ENCODE measurements around the gene DLGAP1.
"Not testable (repeated sequence)": the region's sequence is repeated elsewhere in the genome, so short reads cannot be mapped to it uniquely, and the experiment has no call there.

The DLGAP1 gene

DNA sequence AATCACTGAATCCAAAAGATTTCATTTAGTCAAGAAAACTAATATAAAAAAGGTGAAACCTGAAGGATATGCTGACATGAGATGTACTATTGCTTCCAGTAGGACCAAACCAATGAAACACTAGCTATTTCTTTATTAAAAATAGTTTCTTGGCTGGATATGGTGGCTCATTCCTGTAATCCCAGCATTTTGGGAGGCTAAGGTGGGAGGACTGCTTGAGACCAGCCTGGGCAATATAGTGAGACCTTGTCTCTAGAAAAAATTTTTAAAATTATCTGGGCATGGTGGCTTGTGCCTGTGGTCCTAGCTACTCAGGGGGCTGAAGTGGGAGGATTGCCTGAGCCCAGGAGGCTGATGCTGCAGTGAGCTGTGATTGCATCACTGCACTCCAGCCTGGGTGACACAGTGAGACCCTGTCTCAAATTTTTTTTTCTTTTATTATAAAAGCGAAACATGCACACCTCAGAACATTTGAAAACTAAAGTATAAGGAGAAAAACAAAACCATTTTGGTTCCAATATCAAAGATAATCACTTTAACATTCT, 738.9 kb downstream of the DLGAP1 start:
- H3K27ac Mint-ChIP-seq: no peak overlapping the region
- peaks cover 6% of the 10 kb centered on the region for H3K27me3 Mint-ChIP-seq
- H3K36me3 Mint-ChIP-seq: no peaks in the 10 kb centered on the region
- peaks cover 8% of the 10 kb centered on the region for H3K4me1 Mint-ChIP-seq
- no peaks in the 10 kb centered on the region for H3K9me3 Mint-ChIP-seq
- H3K4me3 Mint-ChIP-seq: no peak overlapping the region

DNA sequence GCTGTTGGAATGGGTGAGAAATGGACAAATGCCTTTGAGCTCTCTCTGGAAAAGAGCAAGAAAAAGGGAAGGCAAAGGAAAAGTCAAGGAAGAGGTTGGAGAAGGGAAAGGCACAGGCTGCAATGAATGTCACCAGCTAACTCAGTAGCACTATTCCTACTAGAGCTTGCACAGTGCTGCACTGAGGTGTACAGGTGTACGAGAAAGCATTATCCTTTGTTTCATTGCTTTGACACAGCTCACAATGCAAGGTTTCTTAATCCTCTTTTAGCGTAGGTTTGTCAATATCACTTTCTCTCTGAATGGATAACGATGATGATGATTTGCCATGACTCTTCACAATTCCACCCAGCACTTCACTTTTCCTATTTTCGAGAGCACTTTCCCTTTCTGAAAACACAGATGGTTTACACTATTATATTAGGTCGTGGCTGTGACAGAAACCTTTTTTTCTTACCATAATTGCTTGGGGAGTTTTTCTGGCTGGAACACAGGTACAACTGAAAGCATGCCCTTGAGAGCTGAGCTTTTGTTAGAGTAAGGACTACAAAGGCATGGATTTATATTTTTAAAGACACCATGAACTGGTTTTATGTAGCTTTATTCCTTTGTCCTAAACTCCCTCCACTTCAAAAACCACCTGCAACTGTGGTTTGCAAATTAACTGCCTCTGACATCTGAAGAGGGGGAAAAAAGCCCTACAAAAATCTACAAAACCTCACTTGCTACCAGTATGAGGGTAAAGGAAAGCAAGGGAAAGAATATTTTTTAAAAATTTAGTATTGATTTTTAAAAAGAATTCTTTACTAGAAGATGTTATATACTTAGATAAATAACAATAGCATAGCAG, 739.7 kb downstream of the DLGAP1 start:
- Mint-ChIP-seq H3K27me3 (peaks cover 11% of the 10 kb centered on the region), H3K27ac (no peak overlapping the region), H3K36me3 (no peaks in the 10 kb centered on the region)

DNA sequence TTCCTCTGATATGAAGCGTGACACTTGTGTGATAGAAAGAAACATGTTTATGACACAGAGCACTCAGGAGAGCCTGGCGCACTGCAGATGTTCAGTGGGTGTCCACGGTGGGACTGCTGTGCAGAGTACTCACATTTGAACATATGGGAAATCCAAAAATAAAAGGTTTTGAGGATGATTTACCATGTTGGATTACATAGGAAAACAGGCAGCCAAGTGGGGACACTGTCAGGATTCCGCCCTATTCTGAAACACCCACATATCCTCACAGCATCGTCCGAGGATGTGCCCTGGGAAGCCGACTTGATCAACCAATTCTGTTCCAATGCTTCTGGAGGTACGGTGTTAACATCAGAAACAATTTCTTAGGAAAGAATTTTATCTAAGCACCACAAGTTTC, 741.4 kb downstream of the DLGAP1 start:
- H3K27ac Mint-ChIP-seq: no peak overlapping the region
- no peak overlapping the region for H3K4me3 Mint-ChIP-seq
- H3K9me3 Mint-ChIP-seq: no peaks in the 10 kb centered on the region
- peaks cover 11% of the 10 kb centered on the region for H3K27me3 Mint-ChIP-seq
- no peaks in the 10 kb centered on the region for H3K36me3 Mint-ChIP-seq
- peaks cover 8% of the 10 kb centered on the region for H3K4me1 Mint-ChIP-seq

More for the DNA sequence above, 739.7 kb downstream of the DLGAP1 start:
- Mint-ChIP-seq H3K4me1 (peaks cover 8% of the 10 kb centered on the region), H3K9me3 (no peaks in the 10 kb centered on the region), H3K4me3 (no peak overlapping the region)

DNA sequence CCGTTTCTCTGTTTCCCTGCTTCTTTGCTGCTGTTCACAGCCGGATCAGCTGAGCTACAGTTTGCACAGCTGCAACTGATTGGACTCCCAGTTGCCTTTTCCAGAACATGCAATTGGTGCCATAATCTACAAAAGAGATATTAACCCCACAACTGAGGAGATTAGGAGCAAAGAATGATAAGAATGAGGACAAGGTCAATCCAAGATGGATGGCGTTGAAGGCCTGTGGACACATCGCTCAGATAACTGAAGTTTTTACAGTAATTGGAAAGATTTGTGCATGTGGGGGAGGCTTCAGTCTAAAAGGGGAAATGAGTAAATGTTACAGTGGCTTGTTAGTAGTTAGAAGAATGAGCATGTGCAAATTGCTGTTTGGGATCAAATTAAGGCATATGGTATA, 741.9 kb downstream of the DLGAP1 start:
- Mint-ChIP-seq H3K4me3 (no peak overlapping the region), H3K36me3 (no peaks in the 10 kb centered on the region), H3K27ac (no peak overlapping the region), H3K4me1 (peaks cover 8% of the 10 kb centered on the region), H3K9me3 (no peaks in the 10 kb centered on the region), H3K27me3 (peaks cover 12% of the 10 kb centered on the region)

DNA sequence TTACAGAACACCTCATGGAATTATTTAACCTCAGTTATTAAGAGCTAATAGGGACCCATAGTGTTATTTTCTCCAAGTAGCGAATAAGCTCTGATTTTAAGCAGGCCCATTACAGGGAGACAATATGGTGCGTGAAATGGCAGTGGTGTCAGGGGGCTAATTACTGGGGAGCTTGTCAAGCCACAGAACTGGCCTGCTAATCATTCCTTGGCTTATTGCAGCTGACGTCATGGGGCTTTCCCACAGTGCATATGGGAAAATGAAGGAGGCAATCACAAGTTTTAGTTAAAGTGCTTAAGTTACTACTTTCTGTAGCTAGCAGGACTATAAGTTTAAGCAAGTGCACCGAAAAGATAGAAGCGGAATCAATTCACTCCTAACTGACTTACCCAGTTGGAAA, 742.6 kb downstream of the DLGAP1 start:
- Mint-ChIP-seq H3K4me1 (peaks cover 8% of the 10 kb centered on the region), H3K4me3 (no peak overlapping the region), H3K9me3 (no peaks in the 10 kb centered on the region), H3K27ac (no peak overlapping the region), H3K36me3 (no peaks in the 10 kb centered on the region), H3K27me3 (peaks cover 12% of the 10 kb centered on the region)

DNA sequence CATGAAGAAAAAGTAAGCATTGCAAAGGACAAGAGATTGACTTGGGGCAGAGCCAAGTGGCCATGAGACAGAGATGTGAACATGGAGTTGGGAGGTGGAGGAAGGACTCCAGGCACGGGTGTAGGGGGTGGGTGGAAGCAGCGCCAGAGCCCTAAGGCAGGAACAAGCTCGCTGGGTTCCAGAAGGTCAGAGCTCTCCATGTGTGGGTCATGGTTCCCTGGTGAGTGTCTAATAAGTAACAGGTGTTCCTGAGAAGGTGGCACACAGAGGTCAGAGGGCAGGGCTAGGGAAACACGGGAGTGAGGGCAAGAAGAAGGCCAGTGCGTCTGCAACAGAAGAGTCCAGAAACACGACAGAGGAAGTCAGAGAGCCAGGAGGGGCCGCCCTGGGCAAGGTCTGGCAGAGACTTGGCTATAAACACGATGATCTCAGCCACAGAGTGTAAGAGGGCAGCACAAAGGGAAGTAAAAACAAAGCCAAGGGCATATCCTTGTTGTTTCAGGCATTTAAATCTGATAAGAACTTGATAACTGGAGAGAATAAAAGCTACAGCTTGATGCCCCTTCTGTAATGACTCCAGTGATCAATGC, 744.3 kb downstream of the DLGAP1 start:
- Mint-ChIP-seq H3K4me3 (no peak overlapping the region), H3K4me1 (peaks cover 8% of the 10 kb centered on the region), H3K27ac (no peak overlapping the region), H3K36me3 (no peaks in the 10 kb centered on the region), H3K9me3 (no peaks in the 10 kb centered on the region), H3K27me3 (peaks cover 18% of the 10 kb centered on the region)

DNA sequence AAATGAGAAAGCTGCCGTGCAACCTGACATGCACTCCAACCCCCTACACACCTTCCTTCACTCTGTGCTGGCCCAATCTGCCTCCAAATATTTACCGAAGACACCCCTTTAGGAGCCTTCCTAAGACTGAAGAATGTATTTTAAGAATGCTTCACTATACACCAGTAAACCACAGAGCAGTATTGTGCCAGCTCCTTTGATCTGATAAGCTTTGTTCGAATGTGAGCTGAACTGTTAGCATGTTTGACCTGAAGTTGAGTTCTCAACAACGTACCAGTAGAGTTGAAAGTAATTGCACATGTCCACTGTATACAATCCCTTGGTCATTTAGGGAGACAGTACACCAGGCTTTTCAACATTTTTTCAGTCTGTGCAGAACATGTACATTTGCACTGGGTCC, 745.9 kb downstream of the DLGAP1 start:
- H3K9me3 Mint-ChIP-seq: no peaks in the 10 kb centered on the region
- H3K4me1 Mint-ChIP-seq: no peaks in the 10 kb centered on the region
- H3K27me3 Mint-ChIP-seq: peaks cover 17% of the 10 kb centered on the region
- no peak overlapping the region for H3K27ac Mint-ChIP-seq
- no peak overlapping the region for H3K4me3 Mint-ChIP-seq
- no peaks in the 10 kb centered on the region for H3K36me3 Mint-ChIP-seq

DNA sequence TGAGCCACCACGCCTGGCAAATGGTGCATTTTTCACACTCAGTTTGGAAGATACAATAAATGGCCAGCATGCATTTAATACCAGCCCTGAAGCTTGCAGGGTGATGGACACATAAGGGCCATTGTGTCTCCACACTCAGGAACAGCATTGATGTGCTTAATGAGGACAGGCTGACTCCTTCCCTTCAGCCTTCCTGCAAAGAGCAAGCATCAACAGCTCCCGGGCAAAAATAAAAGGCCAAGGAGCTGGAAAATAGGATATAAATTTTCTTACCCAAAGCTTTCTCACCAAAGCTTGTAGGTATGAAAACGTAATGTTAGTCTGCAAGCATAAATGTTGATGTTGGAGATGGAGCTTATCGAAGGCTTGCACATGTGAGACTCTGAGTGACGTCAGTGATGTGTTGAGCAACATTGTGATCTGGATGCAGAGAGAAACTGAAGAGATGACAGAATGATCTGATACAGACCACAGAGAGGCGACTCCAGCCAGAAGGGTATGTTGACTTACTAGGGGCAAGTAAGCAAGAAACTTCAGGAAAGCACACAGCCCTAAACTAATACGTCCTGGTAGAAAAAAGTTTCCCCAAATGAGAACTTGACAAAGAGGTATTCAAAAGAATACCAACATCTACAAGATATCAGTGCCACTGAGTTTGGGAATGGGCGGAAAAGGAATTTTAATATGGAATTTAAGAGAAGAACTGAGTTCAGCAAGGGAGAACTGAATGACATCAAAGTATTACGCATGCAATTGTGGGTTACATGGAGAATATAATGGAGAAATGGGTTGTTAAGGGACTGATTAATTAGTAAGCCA, 748.6 kb downstream of the DLGAP1 start:
- H3K36me3 Mint-ChIP-seq: no peaks in the 10 kb centered on the region
- peaks cover 27% of the 10 kb centered on the region for H3K27me3 Mint-ChIP-seq
- no peak overlapping the region for H3K4me3 Mint-ChIP-seq

DNA sequence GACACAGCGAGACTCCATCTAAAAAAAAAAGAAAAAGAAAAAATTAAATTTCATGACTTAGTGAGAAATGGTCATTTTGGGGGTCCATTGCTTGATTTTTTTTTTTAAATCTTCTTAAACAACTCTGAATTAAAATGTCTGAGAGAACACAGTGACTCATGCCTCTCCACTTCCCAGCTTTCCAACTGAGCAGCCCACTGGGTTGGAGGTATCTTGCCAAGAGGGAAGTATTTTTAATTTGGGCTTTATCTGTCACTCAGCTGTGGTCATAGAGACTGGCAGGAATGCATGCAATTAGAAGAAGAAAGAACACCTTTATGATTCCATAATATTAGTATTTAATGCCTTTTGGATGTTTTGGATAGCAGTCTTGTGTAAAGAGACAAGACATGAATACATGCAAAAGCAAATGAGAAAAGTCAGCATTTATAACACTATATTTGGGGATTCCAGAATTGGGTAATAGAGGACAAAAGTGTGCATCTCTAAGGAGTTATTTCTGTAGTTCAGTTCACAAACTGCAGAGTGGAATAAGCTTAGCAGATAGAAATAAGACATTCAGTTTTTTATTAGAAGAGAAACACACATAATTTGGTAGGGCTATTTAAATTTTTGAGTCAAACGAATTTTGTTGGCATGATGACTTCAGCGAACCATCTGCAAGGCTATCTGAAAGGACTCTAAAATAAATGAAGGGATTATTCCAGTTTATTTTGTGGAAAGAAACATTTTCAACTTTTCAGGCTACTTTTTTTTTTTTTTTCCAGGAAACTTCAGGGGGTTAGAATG, 750.4 kb downstream of the DLGAP1 start:
- no peak overlapping the region for H3K27ac Mint-ChIP-seq
- H3K9me3 Mint-ChIP-seq: no peaks in the 10 kb centered on the region
- no peaks in the 10 kb centered on the region for H3K4me1 Mint-ChIP-seq
- peaks cover 28% of the 10 kb centered on the region for H3K27me3 Mint-ChIP-seq
- H3K4me3 Mint-ChIP-seq: no peak overlapping the region
- H3K36me3 Mint-ChIP-seq: no peaks in the 10 kb centered on the region

More for the DNA sequence above, 748.6 kb downstream of the DLGAP1 start:
- no peaks in the 10 kb centered on the region for H3K9me3 Mint-ChIP-seq
- H3K4me1 Mint-ChIP-seq: no peaks in the 10 kb centered on the region
- H3K27ac Mint-ChIP-seq: no peak overlapping the region

DNA sequence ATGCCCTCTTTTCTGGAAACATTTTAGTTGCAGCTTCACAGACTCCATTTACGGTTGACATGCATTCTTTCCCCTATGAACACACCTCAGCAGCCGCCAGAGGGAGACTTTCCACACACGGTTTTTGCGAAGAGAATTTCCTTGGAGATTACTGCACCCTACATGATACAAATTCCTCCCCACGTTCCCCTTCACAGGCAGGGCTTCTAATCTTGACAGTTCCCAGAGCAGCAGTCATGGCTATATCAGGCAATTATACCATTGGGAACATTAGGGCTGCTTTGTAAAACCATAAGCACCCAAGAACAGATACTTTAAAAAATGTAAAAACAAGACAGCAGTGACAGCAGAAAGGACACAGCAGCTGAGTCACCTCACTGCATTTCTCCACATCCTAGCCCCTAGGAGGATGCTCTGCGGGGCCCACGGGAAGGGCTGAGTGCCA, 751.4 kb downstream of the DLGAP1 start:
- Mint-ChIP-seq H3K4me3 (no peak overlapping the region), H3K4me1 (no peaks in the 10 kb centered on the region), H3K27me3 (peaks cover 32% of the 10 kb centered on the region)

DNA sequence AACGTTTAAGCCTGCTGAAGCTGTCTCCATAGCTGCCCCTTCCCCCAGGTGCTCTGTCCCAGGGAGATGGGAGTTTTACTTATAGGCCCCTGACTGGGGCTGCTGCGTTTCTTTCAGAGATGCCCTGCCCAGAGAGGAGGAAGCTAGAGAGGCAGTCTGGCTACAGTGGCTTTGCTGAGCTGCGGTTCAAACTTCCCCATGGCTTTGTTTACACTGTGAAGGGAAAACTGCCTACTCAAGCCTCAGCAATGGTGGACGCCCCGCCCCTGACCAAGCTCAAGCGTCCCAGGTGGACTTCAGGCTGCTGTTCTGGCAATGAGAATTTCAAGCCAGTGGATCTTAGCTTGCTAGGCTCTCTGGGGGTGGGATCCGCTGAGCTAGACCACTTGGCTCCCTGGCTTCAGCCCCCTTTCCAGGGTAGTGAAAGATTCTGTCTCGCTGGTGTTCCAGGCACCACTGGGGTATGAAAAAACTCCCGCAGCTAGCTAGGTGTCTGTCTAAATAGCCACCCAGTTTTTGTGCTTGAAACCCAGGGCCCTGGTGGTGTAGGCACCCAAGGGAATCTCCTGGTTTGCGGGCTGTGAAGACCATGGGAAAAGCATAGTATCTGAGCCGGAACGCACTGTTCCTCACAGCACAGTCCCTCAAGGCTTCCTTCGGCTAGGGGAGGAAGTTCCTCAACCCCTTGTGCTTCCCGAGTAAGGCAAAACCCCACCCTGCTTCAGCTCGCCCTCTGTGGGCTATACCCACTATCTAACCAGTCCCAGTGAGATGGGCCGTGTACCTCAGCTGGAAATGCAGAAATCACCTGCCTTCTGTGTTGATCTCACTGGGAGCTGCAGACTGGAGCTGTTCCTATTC, 755.2 kb downstream of the DLGAP1 start:
- H3K4me1 Mint-ChIP-seq, H3K27ac Mint-ChIP-seq, H3K9me3 Mint-ChIP-seq, H3K36me3 Mint-ChIP-seq, H3K4me3 Mint-ChIP-seq: not testable (repeated sequence)
- peaks cover 28% of the 10 kb centered on the region for H3K27me3 Mint-ChIP-seq

More for the DNA sequence above, 751.4 kb downstream of the DLGAP1 start:
- H3K27ac Mint-ChIP-seq: no peak overlapping the region
- H3K36me3 Mint-ChIP-seq: no peaks in the 10 kb centered on the region
- H3K9me3 Mint-ChIP-seq: no peaks in the 10 kb centered on the region

DNA sequence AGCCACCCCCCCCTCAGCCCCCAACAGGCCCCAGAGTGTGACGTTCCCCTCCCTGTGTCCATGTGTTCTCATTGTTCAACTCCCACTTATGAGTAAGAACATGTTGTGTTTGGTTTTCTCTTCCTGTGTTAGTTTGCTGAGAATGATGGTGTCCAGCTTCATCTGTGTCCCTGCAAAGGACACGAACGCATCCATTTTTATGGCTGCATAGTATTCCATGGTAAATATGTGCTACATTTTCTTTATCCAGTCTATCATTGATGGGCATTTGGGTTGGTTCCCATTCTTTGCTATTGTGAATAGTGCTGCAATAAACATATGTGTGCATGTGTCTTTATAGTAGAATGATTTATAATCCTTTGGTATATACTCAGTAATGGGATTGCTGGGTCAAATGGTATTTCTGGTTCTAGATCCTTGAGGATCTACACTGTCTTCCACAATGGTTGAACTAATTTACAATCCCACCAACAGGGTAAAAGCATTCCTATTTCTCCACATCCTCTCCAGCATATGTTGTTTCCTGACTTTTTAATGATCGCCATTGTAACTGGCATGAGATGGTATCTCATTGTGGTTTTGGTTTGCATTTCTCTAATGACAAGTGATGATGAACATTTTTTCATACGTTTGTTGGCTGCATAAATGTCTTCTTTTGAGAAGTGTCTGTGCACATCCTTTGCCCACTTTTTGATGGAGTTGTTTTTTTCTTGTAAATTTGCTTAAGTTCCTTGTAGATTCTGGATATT, 760.9 kb downstream of the DLGAP1 start:
- not testable (repeated sequence) for H3K9me3 Mint-ChIP-seq, H3K27me3 Mint-ChIP-seq, H3K36me3 Mint-ChIP-seq, H3K27ac Mint-ChIP-seq, H3K4me1 Mint-ChIP-seq, H3K4me3 Mint-ChIP-seq

DNA sequence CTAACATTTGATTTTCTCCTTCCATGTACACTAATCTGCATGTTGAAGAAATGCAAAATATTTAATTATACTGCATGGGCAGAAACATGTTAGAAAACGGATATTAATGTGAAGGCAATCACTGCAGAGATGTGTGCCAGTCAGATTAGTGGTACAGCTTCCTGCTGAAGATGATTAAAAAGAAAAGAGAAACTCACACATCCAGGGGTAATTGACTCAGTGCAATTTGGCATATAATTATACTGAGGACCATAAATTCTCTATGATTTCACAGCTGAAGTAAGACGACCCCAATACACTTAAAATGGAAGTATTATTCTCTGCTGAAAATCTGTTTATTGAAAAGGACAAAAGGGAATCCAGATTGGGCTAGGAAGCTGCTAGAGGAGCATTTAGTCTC, 761.7 kb downstream of the DLGAP1 start:
- no peak overlapping the region for H3K27ac Mint-ChIP-seq
- H3K27me3 Mint-ChIP-seq: peaks cover under 1% of the 10 kb centered on the region
- no peaks in the 10 kb centered on the region for H3K9me3 Mint-ChIP-seq
- no peak overlapping the region for H3K4me3 Mint-ChIP-seq
- no peaks in the 10 kb centered on the region for H3K4me1 Mint-ChIP-seq
- H3K36me3 Mint-ChIP-seq: no peaks in the 10 kb centered on the region

DNA sequence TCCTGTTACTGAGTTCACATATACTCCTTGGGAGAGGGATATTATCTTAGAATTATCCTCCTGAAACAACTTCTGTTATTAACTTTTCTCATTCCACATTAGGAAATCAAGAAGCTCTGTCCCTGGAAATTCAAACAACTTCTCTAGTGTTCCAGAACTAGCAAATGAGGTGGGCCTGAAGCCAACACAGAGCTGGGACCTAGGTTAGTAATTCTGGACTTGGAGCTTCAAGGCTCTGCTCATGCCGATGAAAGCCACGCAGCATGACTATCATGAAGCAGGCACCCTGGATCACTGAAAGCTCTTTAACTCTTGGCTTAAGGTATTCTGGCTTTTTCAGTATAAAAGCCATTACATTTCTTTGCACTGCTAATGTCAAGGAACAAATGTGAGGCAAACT, 762.4 kb downstream of the DLGAP1 start:
- Mint-ChIP-seq H3K9me3 (no peaks in the 10 kb centered on the region), H3K36me3 (no peaks in the 10 kb centered on the region), H3K27ac (no peak overlapping the region), H3K27me3 (no peaks in the 10 kb centered on the region), H3K4me3 (no peak overlapping the region), H3K4me1 (no peaks in the 10 kb centered on the region)

Data from activated naive CD4-positive, alpha-beta T cell treated with anti-CD3 and anti-CD28 coated beads, Interleukin-2, amount 50 U/mL, for 24 hours (primary cell).